Amygdala (tissue), 56 donors: ENCODE measurements around the gene LSM14B.
A peak's percentile ranks its signal among the peaks of the same experiment; 100 is the strongest.

Experiments
- DNase-seq, 56 donors: peaks; one replicate each; lab custom pipeline; 2025; lab: John Stamatoyannopoulos, UW

LSM14B gene

DNA sequence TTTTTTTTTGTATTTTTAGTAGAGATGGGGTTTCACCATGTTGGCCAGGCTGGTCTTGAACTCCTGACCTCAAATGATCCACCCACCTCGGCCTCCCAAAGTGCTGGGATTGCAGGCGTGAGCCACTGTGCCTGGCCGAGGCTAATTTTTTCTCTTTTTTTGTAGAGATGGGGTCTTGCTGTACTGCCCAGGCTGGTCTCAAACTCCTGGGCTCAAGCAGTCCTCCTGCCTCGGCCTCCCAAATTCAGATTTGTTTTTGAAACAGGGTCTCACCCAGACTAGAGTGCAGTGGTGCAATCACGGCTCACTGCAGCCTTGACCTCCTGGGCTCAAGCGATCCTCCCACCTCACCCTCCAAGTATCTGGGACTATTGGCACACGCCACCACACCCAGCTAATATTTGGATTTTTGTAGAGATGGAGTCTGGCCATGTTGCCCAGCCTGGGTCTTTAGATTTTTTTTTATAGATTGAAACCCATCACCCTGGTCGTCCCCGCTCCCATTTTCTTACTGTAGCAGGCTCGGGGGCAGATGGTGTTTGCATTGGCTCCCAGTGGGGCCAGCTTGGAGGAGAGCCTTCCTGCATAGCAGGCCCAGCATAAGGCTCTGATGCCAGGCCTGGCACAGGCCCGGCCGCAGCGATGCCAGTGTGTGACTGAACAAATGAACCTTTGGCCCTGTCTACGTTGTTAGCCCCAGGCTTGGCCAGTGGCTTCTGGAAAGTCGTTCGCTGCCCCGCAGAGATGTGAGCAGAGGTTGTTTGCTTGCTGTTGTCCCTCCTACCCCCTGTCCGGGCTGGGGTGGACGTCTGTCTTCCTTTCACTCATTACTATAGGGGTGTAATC is 56.3 kb downstream of the LSM14B start:
- DNase-seq = no peak

DNA sequence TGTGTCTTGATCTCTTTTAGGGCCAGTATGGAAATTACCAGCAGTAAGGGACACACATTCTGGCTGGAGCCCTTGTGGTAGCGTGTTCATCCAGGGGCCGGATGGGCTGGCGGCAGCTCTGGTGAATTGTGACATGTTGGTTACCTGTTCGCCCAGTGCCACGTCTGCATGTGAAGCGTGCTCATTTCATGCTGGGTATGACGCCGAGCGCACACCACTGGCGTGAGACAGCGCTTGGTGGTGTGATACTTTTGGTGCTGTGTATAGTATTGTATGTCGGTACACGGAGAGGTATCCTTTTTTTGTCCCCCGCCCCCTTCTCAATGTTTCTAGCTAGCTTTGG is 56.9 kb downstream of the LSM14B start:
- no peak for DNase-seq

DNA sequence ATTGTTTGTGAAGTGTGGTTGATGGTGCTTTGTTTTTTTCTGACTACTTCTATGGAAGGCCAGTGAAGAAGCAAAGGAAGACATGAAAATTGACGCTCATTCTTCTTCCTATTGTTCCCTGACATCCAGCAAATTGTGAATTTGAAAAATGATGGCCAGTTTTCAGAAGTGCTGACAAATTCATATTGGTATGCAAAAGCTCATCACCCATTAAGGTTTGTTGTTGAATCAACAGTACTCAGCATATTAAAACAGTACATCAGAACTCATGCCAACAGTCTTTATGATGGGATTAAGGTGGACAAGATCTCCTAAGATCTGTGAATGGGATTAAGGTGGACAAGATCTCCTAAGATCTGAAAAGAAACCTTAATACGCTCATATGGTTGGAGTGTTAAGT is 59.5 kb downstream of the LSM14B start:
- no peak for DNase-seq

DNA sequence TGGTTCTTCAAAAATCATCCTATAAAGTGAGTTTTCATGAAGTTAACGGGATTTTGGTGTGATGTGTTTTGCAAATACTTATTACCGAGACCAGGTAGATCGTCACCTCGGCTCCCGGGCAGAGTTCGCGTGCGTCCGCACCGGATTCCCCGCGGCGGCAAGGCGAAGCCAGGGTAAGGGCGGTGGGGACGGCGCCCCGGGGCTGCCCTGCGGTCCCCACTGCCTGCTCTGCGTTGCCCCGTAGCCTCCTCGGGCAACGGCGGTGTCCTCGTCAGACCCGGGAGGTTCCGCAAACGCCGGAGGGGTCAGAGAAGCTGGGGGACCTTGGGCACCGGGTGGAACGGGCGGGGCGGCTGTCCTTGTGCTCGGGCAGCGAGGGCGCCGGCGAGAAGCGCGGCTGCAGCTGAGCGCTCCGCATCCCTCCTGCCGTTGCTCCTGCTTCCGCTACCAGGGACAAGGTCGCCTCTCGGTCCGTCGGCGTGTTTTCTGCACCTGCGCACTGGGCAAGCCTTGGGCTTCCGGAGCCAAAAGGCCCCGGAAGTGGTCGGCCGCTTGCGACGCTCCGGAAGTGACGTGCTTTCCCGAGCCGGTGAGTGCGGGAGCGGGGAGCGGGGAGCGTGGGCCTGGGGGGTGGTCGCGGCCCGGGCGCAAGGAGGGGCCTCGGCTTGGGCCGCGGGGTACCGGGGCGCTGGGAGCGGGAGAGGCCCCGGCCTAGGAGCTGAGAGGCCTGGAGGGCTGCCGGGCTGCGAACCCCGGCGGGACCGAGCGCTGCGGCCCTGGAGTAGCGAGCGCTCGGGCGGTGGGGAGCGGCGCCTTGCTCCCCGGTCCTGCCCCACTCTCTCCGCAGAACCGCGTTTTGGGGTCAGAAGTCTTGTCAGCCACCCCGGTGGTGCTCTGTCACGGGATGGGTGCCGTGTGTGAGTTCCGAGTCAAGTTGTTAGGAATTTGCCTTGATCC is 60.5 kb downstream of the LSM14B start, which contains the start of gene MTG2:
Gene MTG2, plus strand, starts transcription at position 560 of the 957 bp plus-strand sequence. CDS start 10,393 bp downstream, outside the sequence.
- peak; percentile 50 to 95 (median 87) for DNase-seq

DNA sequence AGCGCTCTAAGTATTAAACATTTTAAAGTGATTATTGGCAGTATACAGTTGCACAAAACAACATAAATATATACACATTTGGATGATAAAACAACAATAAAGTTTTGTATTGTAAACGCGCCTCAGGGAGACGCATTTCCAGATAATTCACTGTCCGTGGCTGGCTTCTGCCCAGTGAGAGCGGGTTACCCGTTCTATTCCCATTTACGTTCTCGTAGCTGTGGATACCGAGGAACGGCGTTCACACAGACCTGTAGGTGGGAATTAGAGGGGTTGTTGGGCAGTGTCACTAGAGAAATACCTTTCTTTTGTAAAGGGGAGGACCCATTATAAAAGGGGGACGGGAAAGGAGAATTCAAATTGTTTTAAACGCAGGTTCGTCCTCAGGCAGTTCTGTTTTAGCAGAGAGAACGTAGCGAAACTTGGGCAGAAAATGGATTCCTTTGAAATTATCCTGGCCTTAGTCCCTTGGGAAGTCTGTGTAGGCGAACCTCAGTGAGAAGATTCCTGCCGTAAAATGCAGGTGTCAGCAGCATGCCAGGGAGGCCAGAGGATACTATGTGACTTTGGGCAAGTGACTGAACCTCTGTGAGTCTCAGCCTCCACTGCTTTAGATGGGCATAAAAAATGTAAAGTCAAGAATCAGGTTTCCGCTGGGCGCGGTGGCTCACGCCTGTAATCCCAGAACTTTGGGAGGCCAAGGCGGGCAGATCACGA is 61.3 kb downstream of the LSM14B start:
- no peak for DNase-seq
